ENCODE measurements around the gene UGT1A6. TPM values are rescaled to one million over a fixed set of nuclear protein-coding genes. Genes with fewer than 3 reads are reported as not detected.

Gene UGT1A6
- total and polyA plus RNA-seq, 2 experiments from 2014 or later, result not detected

DNA sequence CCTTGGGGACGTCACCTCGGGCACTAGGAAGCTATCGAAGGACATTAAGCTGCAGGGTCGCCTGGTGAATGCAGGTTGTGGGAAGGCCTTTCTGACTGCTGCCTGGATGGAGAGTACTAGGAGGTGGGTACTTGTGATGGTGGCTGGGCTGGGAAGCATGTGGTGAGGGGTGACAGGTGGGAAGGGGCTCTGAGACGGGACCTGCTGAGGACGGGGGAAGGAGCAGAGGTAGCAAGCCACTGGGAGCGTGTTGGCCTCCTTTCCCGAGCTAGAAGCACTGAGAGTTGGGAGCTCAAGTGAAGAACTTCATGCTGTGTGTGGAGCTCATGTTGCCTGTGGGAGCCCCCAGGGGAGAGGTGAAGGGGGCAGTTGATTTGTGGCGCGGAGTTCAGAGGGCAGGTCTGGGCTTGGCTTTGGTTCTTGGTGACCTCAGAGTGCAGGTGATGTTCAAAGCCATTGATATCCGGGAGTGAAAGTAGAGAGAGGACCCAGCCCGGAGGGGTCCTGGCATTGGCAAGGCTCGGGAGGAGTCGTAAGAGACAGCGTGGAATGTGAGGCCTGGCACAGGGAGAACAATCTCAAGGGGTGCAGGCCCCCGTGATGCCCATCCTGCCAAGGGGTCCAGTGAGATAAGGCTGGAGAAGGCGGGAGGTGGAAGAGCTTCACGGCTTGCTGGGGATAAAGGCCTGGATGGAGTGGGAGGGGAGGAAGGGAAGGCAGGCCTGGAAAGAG lies 98.6 kb downstream of the UGT1A6 start:
- H3K4me3 ChIP-seq, result no peak overlapping the region
- TF ChIP-seq, protein P1, sequence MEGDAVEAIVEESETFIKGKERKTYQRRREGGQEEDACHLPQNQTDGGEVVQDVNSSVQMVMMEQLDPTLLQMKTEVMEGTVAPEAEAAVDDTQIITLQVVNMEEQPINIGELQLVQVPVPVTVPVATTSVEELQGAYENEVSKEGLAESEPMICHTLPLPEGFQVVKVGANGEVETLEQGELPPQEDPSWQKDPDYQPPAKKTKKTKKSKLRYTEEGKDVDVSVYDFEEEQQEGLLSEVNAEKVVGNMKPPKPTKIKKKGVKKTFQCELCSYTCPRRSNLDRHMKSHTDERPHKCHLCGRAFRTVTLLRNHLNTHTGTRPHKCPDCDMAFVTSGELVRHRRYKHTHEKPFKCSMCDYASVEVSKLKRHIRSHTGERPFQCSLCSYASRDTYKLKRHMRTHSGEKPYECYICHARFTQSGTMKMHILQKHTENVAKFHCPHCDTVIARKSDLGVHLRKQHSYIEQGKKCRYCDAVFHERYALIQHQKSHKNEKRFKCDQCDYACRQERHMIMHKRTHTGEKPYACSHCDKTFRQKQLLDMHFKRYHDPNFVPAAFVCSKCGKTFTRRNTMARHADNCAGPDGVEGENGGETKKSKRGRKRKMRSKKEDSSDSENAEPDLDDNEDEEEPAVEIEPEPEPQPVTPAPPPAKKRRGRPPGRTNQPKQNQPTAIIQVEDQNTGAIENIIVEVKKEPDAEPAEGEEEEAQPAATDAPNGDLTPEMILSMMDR (IDR thresholded peaks at IDR 0.05; ENCODE audit: low read depth, low read length), result no peak
- no peaks in the 10 kb centered on the region for H3K9me3 ChIP-seq (ENCODE audit: low read depth)
- no peaks in the 10 kb centered on the region for H3K36me3 ChIP-seq
- H3K27me3 ChIP-seq, result no peaks in the 10 kb centered on the region
- no peak for DNase-seq (ENCODE audit: low read depth in 1 of 2, low spot score in 1 of 2)
- H3K27ac ChIP-seq, result no peak overlapping the region
- no peaks in the 10 kb centered on the region for H3K4me1 ChIP-seq (ENCODE audit: low read depth)

DNA sequence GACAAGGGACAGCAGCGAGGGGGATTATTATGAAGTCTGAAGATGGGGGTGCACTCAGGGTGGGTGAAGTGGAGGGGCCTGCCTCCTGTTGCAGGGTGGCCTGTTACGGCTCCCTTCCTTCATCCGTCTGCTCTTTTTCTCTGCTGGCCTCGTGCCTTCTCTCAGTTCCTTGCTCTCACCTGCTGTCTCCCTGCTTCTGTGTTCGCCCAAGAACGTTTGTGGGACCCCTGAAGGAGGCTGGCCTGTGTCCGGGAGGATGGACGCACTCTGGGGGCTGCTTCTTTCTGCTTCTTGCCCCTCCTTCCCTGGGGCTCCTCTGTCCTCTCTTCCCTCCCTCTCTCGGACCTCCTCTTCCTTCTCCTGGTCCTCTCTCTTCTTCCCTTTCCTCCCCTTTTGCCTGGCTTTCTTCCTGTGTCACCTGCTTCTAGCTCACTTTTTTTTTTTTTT lies 99.2 kb downstream of the UGT1A6 start:
- Histone ChIP-seq H3K36me3 (no peaks in the 10 kb centered on the region), H3K27ac (no peak overlapping the region), H3K4me1 (ENCODE audit: low read depth) (no peaks in the 10 kb centered on the region), H3K4me3 (no peak overlapping the region), H3K9me3 (ENCODE audit: low read depth) (no peaks in the 10 kb centered on the region), H3K27me3 (no peaks in the 10 kb centered on the region)
- TF ChIP-seq, protein P1 (IDR thresholded peaks at IDR 0.05; ENCODE audit: low read depth, low read length), result no peak
- DNase-seq (ENCODE audit: low read depth in 1 of 2, low spot score in 1 of 2), result no peak

DNA sequence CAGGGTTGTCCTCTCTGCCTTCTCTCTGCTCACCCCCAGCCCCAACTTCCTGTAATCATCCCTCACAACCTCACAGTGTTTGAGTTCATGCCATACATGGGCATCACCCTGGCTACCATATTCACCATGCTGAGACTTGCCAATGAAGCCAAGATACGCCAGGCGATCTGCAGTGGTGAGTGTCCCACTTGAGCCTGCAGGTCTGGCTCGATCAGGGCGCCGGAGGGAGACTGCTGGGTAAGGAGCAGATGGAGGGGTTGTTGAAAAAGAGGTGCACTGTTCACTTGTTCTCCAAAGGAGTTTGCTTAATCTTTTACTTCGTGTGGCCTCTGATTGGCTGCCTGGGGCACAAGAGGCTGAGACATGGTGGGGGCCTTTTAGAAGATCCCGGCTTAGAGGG lies 100.0 kb downstream of the UGT1A6 start:
- Histone ChIP-seq H3K4me3 (no peak overlapping the region), H3K36me3 (no peaks in the 10 kb centered on the region), H3K27ac (no peak overlapping the region), H3K4me1 (ENCODE audit: low read depth) (no peaks in the 10 kb centered on the region), H3K9me3 (ENCODE audit: low read depth) (no peaks in the 10 kb centered on the region), H3K27me3 (no peaks in the 10 kb centered on the region)
- TF ChIP-seq, protein P1 (IDR thresholded peaks at IDR 0.05; ENCODE audit: low read depth, low read length), result no peak
- no peak for DNase-seq (ENCODE audit: low read depth in 1 of 2, low spot score in 1 of 2)

DNA sequence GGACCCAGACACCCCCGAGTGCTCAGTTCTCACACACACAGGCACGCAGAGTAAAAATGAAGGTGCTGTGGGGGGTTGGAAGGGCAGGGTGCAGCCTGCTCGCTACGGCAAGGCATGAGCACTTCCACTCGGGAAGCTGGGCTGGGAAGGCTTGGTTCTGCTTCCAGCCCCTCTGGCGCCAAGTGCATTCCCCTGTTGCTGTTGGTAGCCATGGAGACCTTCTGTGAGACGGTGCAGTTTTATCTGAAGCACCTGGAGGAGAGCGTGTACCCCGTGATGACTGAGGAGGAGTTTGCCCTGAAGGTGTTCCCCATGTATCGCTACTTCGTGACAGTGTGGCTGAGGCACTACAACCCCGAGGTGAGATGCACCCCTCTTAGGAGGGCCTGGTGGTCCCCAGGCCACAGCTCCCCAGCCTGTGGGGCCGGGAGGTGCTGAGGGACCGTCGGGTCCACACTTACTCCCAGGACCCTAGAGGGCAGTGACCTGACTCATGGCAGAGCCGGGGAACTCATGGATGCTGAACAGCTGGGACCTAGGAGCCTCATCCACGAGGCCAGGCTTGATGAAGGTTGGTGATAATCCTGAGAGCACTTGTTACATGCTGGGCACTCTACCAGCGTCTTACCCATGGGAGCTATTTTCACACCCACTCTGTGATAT lies 100.9 kb downstream of the UGT1A6 start:
- Histone ChIP-seq H3K36me3 (no peaks in the 10 kb centered on the region), H3K27me3 (no peaks in the 10 kb centered on the region), H3K27ac (no peak overlapping the region), H3K4me1 (ENCODE audit: low read depth) (no peaks in the 10 kb centered on the region), H3K4me3 (no peak overlapping the region), H3K9me3 (ENCODE audit: low read depth) (no peaks in the 10 kb centered on the region)
- no peak for DNase-seq (ENCODE audit: low read depth in 1 of 2, low spot score in 1 of 2)
- TF ChIP-seq, protein P1 (IDR thresholded peaks at IDR 0.05; ENCODE audit: low read depth, low read length), result no peak

DNA sequence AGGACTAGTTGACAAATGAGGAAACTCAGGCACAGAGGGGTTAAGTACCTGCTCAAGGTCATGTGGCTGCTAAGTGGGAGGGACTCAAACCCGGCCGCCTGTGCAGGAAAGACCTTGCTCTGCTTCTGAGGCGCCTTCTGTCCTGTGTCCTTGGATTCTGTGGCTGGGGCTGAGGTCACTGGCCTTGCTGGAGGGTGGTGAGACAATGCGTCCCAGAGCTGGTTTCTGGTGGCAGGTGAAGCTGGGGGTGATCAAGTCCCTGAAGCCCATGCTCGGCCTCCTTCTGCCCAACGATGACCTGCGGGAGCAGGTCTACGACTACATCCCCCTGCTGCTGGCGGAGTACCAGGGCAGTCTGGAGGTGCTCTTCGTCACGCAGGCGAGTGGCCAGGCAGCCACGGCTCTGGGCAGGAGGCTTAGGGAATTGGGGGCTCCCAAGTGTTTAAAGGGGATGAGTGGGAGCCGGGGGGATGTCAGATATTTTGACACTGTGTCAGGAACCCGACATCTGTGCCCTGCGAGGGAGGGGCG lies 101.5 kb downstream of the UGT1A6 start:
- Histone ChIP-seq H3K27ac (no peak overlapping the region), H3K4me1 (ENCODE audit: low read depth) (no peaks in the 10 kb centered on the region), H3K36me3 (no peaks in the 10 kb centered on the region), H3K4me3 (no peak overlapping the region), H3K9me3 (ENCODE audit: low read depth) (no peaks in the 10 kb centered on the region), H3K27me3 (no peaks in the 10 kb centered on the region)
- TF ChIP-seq, protein P1 (IDR thresholded peaks at IDR 0.05; ENCODE audit: low read depth, low read length), result no peak
- no peak for DNase-seq (ENCODE audit: low read depth in 1 of 2, low spot score in 1 of 2)
